ENCODE results near the gene FOXK2.

The FOXK2 gene

GRCh38 chr17:82492643-82493225 lies 26.8 kb upstream of the FOXK2 start:
- H3K4me3 Mint-ChIP-seq, result no peak overlapping the region
- no peaks in the 10 kb centered on the region for H3K9me3 Mint-ChIP-seq
- peaks cover 8% of the 10 kb centered on the region for H3K27me3 Mint-ChIP-seq (ENCODE audit: low read depth)
- H3K27ac Mint-ChIP-seq, result no peak overlapping the region
- peaks cover 12% of the 10 kb centered on the region for H3K4me1 Mint-ChIP-seq
- no peak for TF ChIP-seq CTCF (IDR thresholded peaks at IDR 0.05; ENCODE audit: unreplicated experiment in 3 of 3)
- peaks cover 13% of the 10 kb centered on the region for H3K36me3 Mint-ChIP-seq (ENCODE audit: low read depth)

- Mint-ChIP-seq H3K36me3 (ENCODE audit: low read depth) (peaks cover 11% of the 10 kb centered on the region), H3K4me1 (peaks cover 17% of the 10 kb centered on the region), H3K4me3 (no peak overlapping the region), H3K27ac (peak overlapping the region in 1 of 3 experiments; percentile 47), H3K9me3 (no peaks in the 10 kb centered on the region), H3K27me3 (ENCODE audit: low read depth) (peaks cover 8% of the 10 kb centered on the region)
- TF ChIP-seq CTCF (IDR thresholded peaks at IDR 0.05; ENCODE audit: unreplicated experiment in 3 of 3), result no peak
Measured at GRCh38 chr17:82493226-82493781, 26.2 kb upstream of the FOXK2 start.

- Mint-ChIP-seq H3K27ac (peak overlapping the region; percentile 65 to 90 (median 78)), H3K4me1 (peaks cover 17% of the 10 kb centered on the region), H3K9me3 (no peaks in the 10 kb centered on the region), H3K27me3 (ENCODE audit: low read depth) (peaks cover 8% of the 10 kb centered on the region), H3K36me3 (ENCODE audit: low read depth) (peaks cover 3% of the 10 kb centered on the region), H3K4me3 (peak overlapping the region; percentile 69 to 87 (median 84))
- TF ChIP-seq CTCF (IDR thresholded peaks at IDR 0.05; ENCODE audit: unreplicated experiment in 3 of 3), result peak; percentile 91 to 96 (median 94)
Measured at GRCh38 chr17:82494236-82495055, 25.1 kb upstream of the FOXK2 start.

DNA sequence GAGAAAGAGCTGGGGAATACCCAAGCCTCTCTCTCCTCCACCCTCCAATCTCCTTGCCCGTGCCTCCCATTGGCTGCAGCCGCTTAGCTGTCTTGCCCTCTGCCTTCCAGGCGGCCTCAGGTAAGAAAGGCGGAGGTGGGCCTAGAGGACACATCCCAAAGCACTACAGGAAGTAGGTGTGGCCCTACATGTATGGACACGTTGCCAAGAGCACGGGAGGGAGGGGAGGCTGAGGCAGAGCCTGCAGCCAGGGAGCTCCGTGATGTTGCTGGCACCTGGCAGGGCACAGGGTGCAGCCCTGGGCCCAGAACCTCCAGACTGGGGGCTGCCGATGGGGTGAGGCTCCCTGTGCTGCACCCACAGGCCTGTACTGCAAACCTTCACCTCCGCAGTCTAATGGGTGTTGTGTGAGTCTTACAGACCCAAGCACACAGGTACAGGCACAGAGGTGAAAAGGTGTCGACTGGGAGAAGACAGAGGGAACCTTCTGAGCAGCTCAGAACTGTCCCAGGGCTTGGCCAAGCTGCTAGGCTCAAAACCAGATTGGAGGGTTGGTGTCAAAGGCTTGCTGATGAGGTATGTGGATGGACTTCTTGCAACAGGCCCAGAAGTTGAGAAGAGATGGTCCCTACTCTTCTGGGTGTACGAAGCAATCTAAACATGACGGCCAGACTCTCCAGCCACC lies 23.5 kb upstream of the FOXK2 start:
- Mint-ChIP-seq H3K4me1 (peaks cover 12% of the 10 kb centered on the region), H3K9me3 (no peaks in the 10 kb centered on the region), H3K27me3 (ENCODE audit: low read depth) (peaks cover 8% of the 10 kb centered on the region), H3K36me3 (ENCODE audit: low read depth) (no peaks in the 10 kb centered on the region), H3K27ac (no peak overlapping the region), H3K4me3 (peak overlapping the region; percentile 75 to 80 (median 77))
- TF ChIP-seq CTCF (IDR thresholded peaks at IDR 0.05; ENCODE audit: unreplicated experiment in 3 of 3), result no peak

GRCh38 chr17:82496529-82497434 lies 22.8 kb upstream of the FOXK2 start:
- TF ChIP-seq CTCF (IDR thresholded peaks at IDR 0.05; ENCODE audit: unreplicated experiment in 3 of 3), result no peak
- peaks cover 8% of the 10 kb centered on the region for H3K27me3 Mint-ChIP-seq (ENCODE audit: low read depth)
- peak overlapping the region; percentile 75 to 82 (median 81) for H3K4me3 Mint-ChIP-seq
- H3K9me3 Mint-ChIP-seq, result no peaks in the 10 kb centered on the region
- H3K36me3 Mint-ChIP-seq (ENCODE audit: low read depth), result no peaks in the 10 kb centered on the region
- H3K27ac Mint-ChIP-seq, result no peak overlapping the region
- H3K4me1 Mint-ChIP-seq, result peaks cover 12% of the 10 kb centered on the region

Measured in nephron (organoid).